Measurements from ENCODE around the gene SYT6. TPM values are rescaled to one million over a fixed set of nuclear protein-coding genes. Genes with fewer than 3 reads are reported as not detected.

Gene SYT6
- total RNA-seq, 1 experiment from 2014 or later: 54.2 TPM

DNA sequence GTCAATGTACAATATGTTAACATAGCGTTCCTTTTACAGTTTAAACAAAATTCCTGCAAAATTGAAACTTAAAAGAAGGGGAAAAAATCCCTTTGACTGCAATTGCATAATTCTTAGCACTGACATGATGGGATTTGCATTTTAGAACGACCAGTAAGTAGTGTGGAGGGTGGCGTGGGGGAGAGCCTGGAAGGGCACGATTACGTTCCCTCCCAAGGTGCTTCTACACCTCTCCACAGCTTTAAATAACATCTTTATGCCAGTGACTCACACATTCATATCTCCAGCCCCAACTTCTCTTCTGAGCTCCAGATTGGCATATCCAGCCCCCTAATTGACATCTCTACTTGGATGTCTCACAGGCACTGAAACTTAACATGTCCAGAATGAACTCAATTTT, 110.1 kb downstream of the SYT6 start:
- Mint-ChIP-seq H3K36me3 (peaks cover 33% of the 10 kb centered on the region), H3K4me1 (peaks cover 25% of the 10 kb centered on the region), H3K9me3 (peaks cover 25% of the 10 kb centered on the region), H3K4me3 (no peak overlapping the region), H3K27me3 (ENCODE audit: low read depth) (peaks cover 23% of the 10 kb centered on the region), H3K27ac (no peak overlapping the region)
- DNase-seq (ENCODE audit: low spot score) (no peak), ATAC-seq (no peak)
- TF ChIP-seq, protein P1, sequence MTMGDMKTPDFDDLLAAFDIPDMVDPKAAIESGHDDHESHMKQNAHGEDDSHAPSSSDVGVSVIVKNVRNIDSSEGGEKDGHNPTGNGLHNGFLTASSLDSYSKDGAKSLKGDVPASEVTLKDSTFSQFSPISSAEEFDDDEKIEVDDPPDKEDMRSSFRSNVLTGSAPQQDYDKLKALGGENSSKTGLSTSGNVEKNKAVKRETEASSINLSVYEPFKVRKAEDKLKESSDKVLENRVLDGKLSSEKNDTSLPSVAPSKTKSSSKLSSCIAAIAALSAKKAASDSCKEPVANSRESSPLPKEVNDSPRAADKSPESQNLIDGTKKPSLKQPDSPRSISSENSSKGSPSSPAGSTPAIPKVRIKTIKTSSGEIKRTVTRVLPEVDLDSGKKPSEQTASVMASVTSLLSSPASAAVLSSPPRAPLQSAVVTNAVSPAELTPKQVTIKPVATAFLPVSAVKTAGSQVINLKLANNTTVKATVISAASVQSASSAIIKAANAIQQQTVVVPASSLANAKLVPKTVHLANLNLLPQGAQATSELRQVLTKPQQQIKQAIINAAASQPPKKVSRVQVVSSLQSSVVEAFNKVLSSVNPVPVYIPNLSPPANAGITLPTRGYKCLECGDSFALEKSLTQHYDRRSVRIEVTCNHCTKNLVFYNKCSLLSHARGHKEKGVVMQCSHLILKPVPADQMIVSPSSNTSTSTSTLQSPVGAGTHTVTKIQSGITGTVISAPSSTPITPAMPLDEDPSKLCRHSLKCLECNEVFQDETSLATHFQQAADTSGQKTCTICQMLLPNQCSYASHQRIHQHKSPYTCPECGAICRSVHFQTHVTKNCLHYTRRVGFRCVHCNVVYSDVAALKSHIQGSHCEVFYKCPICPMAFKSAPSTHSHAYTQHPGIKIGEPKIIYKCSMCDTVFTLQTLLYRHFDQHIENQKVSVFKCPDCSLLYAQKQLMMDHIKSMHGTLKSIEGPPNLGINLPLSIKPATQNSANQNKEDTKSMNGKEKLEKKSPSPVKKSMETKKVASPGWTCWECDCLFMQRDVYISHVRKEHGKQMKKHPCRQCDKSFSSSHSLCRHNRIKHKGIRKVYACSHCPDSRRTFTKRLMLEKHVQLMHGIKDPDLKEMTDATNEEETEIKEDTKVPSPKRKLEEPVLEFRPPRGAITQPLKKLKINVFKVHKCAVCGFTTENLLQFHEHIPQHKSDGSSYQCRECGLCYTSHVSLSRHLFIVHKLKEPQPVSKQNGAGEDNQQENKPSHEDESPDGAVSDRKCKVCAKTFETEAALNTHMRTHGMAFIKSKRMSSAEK (CRISPR knock-in tag; IDR thresholded peaks at IDR 0.05; ENCODE audit: borderline replicate concordance): no peak
- TF ChIP-seq EMX1 (CRISPR knock-in tag; IDR thresholded peaks at IDR 0.05) (no peak), ZNF138 (CRISPR knock-in tag; conservative IDR thresholded peaks at IDR 0.05) (no peak), CREM (CRISPR knock-in tag; IDR thresholded peaks at IDR 0.05) (no peak), NR3C1 (CRISPR knock-in tag; conservative IDR thresholded peaks at IDR 0.05; ENCODE audit: low read depth) (no peak), MYBL2 (CRISPR knock-in tag; IDR thresholded peaks at IDR 0.05) (no peak), ELF4 (CRISPR knock-in tag; IDR thresholded peaks at IDR 0.05; ENCODE audit: low read depth) (no peak)
- TF ChIP-seq, protein P2, sequence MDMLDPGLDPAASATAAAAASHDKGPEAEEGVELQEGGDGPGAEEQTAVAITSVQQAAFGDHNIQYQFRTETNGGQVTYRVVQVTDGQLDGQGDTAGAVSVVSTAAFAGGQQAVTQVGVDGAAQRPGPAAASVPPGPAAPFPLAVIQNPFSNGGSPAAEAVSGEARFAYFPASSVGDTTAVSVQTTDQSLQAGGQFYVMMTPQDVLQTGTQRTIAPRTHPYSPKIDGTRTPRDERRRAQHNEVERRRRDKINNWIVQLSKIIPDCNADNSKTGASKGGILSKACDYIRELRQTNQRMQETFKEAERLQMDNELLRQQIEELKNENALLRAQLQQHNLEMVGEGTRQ (CRISPR knock-in tag; IDR thresholded peaks at IDR 0.05): no peak
- TF ChIP-seq, protein P3, sequence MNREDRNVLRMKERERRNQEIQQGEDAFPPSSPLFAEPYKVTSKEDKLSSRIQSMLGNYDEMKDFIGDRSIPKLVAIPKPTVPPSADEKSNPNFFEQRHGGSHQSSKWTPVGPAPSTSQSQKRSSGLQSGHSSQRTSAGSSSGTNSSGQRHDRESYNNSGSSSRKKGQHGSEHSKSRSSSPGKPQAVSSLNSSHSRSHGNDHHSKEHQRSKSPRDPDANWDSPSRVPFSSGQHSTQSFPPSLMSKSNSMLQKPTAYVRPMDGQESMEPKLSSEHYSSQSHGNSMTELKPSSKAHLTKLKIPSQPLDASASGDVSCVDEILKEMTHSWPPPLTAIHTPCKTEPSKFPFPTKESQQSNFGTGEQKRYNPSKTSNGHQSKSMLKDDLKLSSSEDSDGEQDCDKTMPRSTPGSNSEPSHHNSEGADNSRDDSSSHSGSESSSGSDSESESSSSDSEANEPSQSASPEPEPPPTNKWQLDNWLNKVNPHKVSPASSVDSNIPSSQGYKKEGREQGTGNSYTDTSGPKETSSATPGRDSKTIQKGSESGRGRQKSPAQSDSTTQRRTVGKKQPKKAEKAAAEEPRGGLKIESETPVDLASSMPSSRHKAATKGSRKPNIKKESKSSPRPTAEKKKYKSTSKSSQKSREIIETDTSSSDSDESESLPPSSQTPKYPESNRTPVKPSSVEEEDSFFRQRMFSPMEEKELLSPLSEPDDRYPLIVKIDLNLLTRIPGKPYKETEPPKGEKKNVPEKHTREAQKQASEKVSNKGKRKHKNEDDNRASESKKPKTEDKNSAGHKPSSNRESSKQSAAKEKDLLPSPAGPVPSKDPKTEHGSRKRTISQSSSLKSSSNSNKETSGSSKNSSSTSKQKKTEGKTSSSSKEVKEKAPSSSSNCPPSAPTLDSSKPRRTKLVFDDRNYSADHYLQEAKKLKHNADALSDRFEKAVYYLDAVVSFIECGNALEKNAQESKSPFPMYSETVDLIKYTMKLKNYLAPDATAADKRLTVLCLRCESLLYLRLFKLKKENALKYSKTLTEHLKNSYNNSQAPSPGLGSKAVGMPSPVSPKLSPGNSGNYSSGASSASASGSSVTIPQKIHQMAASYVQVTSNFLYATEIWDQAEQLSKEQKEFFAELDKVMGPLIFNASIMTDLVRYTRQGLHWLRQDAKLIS (CRISPR knock-in tag; IDR thresholded peaks at IDR 0.05; ENCODE audit: borderline replicate concordance): no peak
- TF ChIP-seq, protein P4, sequence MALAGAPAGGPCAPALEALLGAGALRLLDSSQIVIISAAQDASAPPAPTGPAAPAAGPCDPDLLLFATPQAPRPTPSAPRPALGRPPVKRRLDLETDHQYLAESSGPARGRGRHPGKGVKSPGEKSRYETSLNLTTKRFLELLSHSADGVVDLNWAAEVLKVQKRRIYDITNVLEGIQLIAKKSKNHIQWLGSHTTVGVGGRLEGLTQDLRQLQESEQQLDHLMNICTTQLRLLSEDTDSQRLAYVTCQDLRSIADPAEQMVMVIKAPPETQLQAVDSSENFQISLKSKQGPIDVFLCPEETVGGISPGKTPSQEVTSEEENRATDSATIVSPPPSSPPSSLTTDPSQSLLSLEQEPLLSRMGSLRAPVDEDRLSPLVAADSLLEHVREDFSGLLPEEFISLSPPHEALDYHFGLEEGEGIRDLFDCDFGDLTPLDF (CRISPR knock-in tag; IDR thresholded peaks at IDR 0.05): no peak
- ChIA-PET CTCF (no interaction called here), POLR2A (no interaction called here)

DNA sequence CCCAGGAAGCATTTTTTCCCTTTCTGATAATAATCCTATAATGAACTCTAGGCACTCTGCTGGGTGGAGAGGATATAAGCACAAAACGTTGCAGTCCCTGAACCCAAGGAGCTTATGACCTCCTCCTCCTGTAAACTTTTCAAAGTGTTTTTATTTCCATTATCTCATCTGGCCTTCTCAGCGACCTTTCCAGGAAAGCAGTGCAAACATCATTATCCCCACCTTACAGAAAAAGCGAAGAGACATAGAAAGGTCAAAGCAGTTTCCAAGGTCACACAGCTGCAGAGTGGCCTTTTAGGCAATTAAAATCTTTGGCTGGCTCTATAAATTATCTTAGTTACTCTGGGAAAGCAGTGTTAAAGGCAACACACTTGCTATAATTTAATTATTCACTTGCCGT, 110.6 kb downstream of the SYT6 start:
- no peak for DNase-seq (ENCODE audit: low spot score)
- peaks cover 20% of the 10 kb centered on the region for H3K9me3 Mint-ChIP-seq
- ATAC-seq: no peak
- H3K4me3 Mint-ChIP-seq: no peak overlapping the region
- CTCF ChIA-PET: no interaction called here
- peaks cover 18% of the 10 kb centered on the region for H3K27me3 Mint-ChIP-seq (ENCODE audit: low read depth)
- POLR2A ChIA-PET: no interaction called here
- peaks cover 28% of the 10 kb centered on the region for H3K36me3 Mint-ChIP-seq
- no peak overlapping the region for H3K27ac Mint-ChIP-seq
- H3K4me1 Mint-ChIP-seq: peaks cover 28% of the 10 kb centered on the region
- TF ChIP-seq, protein P4 (CRISPR knock-in tag; IDR thresholded peaks at IDR 0.05): no peak
- TF ChIP-seq, protein P5, sequence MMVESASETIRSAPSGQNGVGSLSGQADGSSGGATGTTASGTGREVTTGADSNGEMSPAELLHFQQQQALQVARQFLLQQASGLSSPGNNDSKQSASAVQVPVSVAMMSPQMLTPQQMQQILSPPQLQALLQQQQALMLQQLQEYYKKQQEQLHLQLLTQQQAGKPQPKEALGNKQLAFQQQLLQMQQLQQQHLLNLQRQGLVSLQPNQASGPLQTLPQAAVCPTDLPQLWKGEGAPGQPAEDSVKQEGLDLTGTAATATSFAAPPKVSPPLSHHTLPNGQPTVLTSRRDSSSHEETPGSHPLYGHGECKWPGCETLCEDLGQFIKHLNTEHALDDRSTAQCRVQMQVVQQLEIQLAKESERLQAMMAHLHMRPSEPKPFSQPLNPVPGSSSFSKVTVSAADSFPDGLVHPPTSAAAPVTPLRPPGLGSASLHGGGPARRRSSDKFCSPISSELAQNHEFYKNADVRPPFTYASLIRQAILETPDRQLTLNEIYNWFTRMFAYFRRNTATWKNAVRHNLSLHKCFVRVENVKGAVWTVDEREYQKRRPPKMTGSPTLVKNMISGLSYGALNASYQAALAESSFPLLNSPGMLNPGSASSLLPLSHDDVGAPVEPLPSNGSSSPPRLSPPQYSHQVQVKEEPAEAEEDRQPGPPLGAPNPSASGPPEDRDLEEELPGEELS (CRISPR knock-in tag; IDR thresholded peaks at IDR 0.05): no peak
- TF ChIP-seq, protein P6, sequence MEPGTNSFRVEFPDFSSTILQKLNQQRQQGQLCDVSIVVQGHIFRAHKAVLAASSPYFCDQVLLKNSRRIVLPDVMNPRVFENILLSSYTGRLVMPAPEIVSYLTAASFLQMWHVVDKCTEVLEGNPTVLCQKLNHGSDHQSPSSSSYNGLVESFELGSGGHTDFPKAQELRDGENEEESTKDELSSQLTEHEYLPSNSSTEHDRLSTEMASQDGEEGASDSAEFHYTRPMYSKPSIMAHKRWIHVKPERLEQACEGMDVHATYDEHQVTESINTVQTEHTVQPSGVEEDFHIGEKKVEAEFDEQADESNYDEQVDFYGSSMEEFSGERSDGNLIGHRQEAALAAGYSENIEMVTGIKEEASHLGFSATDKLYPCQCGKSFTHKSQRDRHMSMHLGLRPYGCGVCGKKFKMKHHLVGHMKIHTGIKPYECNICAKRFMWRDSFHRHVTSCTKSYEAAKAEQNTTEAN (CRISPR knock-in tag; IDR thresholded peaks at IDR 0.05): no peak
- TF ChIP-seq ZNF219 (CRISPR knock-in tag; IDR thresholded peaks at IDR 0.05; ENCODE audit: borderline replicate concordance) (no peak), GTF2I (CRISPR knock-in tag; conservative IDR thresholded peaks at IDR 0.05) (no peak), ZNF416 (CRISPR knock-in tag; IDR thresholded peaks at IDR 0.05) (no peak)
